HG03159 (cell line): ENCODE data around the gene CD109.
A peak's percentile ranks its signal among the peaks of the same experiment; 100 is the strongest.
"Not testable (repeated sequence)": the region's sequence is repeated elsewhere in the genome, so short reads cannot be mapped to it uniquely, and the experiment has no call there.

Source experiments
- ATAC-seq: cut with Tn5 transposase; IDR thresholded peaks from one replicate; pipeline ENCODE4 v1.9.1; 2021; ENCODE audit warnings: mild to moderate bottlenecking, moderate library complexity; ENCODE audit not compliant: unreplicated experiment

The CD109 gene

GRCh38 chr6:73782911-73783310 is 86.9 kb downstream of the CD109 start:
- no peak for ATAC-seq

- no peak for ATAC-seq
Measured at GRCh38 chr6:73784726-73785505, 88.9 kb downstream of the CD109 start.

GRCh38 chr6:73790574-73790973 is 94.6 kb downstream of the CD109 start:
- no peak for ATAC-seq

DNA sequence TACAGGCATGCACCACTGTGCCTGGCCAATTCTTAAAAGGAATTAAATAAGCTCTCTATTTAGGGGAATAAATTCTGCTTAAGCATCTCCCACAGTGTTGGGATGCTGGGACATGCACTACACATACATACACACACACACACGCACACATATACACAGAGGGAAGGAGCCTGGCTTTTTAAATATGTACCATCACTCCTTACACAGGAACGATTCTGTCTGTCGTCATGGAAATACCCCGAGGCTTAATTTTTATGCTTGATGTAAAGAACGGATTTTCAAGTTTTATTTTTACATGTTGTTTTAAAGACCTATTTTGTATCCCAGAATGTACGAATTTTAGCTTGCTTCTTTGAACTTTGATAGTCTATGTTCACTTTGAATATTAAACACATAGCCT is 95.3 kb downstream of the CD109 start:
- no peak for ATAC-seq

DNA sequence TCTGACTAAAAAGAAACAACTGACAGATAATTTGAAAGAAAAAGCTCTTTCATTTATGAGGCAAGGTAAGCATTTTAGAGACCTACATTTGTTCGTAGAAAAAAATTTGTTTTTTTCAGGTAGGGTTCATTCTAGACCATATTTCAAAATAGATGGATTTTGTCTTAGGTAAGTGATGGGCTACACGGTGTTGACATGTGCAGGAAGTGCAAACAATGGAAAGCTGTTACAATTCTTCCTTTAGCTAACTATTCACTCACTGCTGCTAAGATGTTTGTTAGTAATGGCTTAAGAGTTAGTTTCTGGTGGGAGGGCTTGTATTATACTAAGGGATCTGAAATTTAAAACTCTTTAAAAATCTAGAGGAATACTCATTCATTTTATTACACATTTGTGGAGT is 96.7 kb downstream of the CD109 start:
- no peak for ATAC-seq

DNA sequence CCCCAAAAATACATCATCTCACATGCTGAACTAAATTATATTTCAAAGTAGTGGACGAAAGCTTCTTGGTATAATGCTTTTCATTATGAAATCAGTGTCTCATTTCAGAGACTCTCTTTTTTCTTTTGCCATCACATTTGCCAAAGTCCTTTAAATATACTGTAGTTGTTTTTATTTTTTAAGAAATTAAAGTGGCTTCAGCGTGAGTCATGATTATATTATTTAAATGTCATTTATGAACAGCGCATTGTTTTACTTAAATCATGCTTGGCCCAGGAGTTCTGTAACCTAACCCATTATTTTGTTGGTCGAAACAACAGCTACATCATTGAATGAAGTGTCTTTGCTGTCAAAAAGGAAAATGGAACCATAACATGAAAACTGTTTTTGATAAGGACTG is 100.9 kb downstream of the CD109 start:
- ATAC-seq, result no peak

DNA sequence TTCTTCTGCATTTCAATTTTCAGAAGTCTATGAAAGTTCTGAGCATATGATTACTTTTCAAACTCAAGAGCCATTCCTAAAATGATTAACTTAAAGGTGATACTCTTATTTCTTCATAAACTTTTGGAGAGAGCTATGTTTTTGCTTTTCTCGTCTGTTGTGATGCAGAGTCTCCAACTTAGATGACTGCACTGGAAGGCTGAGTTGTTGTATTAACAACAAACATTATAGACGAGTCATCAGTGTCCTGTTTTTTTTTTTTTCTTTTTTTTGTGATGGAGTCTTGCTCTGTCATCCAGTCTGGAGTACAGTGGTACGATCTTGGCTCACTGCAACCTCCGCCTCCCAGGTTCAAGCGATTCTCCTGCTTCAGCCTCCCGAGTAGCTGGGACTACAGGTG is 101.9 kb downstream of the CD109 start:
- no peak for ATAC-seq

DNA sequence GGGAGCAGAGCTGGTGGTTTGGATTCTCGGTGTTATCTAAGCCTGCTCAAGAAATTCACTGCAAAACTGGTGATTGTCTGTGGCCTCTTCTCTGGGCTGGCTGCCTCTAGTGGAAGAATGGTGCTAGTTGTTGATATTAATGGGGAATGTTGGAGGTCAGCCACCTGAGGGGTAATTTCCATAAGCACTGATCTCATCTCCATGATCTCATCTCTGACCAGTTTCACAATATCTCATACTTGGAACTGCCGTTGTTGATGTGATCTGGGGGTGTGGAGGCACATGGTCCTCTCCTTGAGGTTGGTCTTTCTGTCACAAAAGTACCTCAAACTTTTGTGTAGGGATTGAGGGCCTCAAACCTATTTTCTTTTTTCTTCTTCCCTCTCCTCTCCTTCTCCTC is 102.6 kb downstream of the CD109 start:
- ATAC-seq, result peak; percentile 78

DNA sequence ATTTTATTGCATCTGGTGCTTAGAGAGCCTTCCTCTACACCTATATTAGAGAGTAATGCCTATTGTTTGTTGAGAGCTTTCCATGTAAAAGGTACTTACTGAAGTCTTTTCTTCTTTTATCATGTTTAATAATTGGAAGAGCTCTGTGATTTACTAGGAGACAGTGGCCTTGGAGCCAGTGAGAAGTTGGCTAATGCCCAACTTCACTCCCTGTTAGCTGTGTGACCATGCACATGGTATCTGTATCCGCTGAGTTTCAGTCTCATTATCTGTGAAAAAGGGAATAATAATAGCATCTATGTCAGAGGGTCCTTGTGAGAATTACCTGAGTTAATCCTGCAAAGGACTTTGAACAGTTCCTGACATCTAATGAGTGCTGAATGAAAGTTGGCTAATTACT is 105.0 kb downstream of the CD109 start:
- ATAC-seq, result no peak

- ATAC-seq, result no peak
Measured at GRCh38 chr6:73801652-73802268, 105.8 kb downstream of the CD109 start.

- no peak for ATAC-seq
Measured at GRCh38 chr6:73802366-73802765, 106.4 kb downstream of the CD109 start.

- no peak for ATAC-seq
Measured at GRCh38 chr6:73803562-73804241, 107.7 kb downstream of the CD109 start.

GRCh38 chr6:73805221-73805620 is 109.2 kb downstream of the CD109 start:
- ATAC-seq, result not testable (repeated sequence)

DNA sequence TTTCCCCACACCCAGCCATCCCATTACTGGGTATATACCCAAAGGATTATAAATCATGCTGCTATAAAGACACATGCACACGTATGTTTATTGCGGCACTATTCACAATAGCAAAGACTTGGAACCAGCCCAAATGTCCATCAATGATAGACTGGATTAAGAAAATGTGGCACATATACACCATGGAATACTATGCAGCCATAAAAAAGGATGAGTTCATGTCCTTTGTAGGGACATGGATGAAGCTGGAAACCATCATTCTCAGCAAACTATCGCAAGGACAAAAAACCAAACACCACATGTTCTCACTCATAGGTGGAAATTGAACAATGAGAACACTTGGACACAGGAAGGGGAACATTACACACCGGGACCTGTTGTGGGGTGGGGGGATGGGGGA is 110.0 kb downstream of the CD109 start:
- not testable (repeated sequence) for ATAC-seq

- ATAC-seq, result no peak
Measured at GRCh38 chr6:73811706-73812105, 115.7 kb downstream of the CD109 start.

DNA sequence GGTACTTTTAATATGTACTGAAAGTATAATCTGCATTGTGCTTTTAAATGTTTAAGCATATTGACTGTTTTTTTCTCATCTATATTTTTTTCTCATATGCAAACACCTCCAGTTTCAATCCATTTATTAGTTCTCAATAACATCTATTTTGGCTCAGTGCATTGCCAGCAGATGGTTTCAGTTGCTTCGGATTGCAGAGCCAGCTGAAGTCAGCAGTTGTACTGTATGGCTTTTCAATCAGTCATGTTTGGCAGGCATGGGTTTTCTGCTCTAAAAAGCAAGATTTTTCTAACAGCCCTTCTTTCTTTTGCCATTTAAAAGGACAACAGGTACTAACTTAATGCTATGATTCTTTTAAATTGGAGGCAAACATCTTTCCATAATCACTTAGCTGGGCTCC is 121.2 kb downstream of the CD109 start:
- ATAC-seq, result no peak

DNA sequence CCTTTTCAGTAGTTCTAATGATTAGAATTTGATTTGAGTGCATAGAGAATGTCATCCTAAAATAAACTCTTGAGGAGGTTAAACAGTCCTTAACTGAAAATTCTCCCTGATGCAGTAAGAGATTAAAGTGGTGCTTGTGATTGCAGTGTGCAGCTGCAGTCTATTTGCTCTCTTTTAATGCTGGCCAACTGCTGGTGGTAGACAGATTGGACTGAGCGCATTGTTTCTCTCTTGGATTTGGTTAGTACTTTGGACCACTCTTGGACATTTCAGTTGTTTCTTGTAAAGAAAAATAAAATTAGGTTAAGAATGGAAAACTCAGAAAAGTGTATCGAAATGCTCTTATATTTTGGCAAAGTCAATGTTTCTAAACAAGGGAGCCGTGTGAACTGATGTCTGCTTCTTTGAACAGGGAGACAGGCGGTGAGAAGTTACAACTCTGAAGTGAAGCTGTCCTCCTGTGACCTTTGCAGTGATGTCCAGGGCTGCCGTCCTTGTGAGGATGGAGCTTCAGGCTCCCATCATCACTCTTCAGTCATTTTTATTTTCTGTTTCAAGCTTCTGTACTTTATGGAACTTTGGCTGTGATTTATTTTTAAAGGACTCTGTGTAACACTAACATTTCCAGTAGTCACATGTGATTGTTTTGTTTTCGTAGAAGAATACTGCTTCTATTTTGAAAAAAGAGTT is 127.2 kb downstream of the CD109 start:
- ATAC-seq, result no peak

DNA sequence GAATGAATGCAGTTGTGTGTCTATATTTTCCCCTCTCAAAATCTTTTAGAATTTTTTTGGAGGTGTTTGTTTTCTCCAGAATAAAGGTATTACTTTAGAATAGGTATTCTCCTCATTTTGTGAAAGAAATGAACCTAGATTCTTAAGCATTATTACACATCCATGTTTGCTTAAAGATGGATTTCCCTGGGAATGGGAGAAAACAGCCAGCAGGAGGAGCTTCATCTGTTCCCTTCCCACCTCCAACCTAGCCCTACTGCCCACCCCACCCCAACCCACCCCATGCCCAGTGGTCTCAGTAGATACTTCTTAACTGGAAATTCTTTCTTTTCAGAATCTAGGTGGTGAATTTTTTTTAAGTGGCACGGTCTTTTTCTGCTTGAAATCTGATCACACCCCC is 127.8 kb downstream of the CD109 start:
- ATAC-seq, result no peak

DNA sequence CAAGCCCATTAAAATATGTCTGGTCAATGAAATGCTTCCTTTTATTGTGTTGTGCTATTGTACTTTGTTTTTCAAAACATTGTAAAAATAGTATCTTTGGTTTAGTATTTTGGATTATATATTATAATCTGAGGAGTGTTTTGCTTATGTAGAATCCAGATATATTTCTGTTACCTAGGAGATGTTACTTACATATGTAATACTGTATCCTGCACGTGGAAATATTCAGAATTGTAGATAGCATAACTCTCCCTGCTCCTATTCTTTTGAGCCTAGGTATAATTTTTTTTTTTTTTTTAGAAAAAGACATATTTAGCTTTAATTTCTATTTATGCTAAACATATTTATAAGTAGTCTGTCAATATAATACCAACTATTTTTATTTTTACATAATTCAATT is 130.6 kb downstream of the CD109 start:
- no peak for ATAC-seq

DNA sequence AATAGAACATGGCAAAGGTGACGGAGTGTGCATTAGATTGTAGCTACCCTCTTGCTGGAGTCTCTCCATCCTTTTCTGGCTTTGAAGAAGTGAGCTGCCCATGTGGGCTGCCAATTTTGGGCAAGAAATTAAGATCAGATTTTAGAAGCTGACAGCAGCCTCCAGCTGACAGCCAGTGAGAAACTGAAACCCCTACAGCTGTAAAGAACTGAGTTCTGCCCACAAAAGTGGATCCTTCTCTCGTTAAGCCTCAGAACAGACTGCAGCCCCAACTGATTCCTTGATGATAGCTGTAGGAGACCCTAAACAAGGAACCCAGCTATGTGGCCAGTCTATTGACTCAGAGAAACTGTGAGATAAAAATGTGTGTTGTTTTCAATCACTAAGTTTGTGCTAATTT is 134.1 kb downstream of the CD109 start:
- no peak for ATAC-seq

- ATAC-seq, result no peak
Measured at GRCh38 chr6:73832313-73832712, 136.3 kb downstream of the CD109 start.

GRCh38 chr6:73844696-73845095 is 148.7 kb downstream of the CD109 start:
- not testable (repeated sequence) for ATAC-seq
